ENCODE measurements around the gene NR2C2AP. TPM values are rescaled to one million over a fixed set of nuclear protein-coding genes. Genes with fewer than 3 reads are reported as not detected.

Gene NR2C2AP
- total RNA-seq, 1 donor = 6.2 TPM

GRCh38 chr19:19238126-19238894 is 35.1 kb upstream of the NR2C2AP start:
- no peaks in the 10 kb centered on the region for H3K4me1 ChIP-seq (ENCODE audit: insufficient read depth, low read length)
- no peaks in the 10 kb centered on the region for H4K20me1 ChIP-seq (ENCODE audit: insufficient read depth, low read length)
- peak; percentile 27 for DNase-seq (ENCODE audit: insufficient read length, low spot score, missing footprints)
- TF ChIP-seq CTCF (IDR thresholded peaks at IDR 0.05; ENCODE audit: extremely low read depth, low read depth, low read length) = no peak
- no peak overlapping the region for H2AFZ ChIP-seq (ENCODE audit: low read length)
- no peak overlapping the region for H3K27ac ChIP-seq (ENCODE audit: low read depth, low read length)
- no peak overlapping the region for H3K4me2 ChIP-seq (ENCODE audit: insufficient read depth, low read length)
- no peaks in the 10 kb centered on the region for H3K79me2 ChIP-seq (ENCODE audit: insufficient read depth, low read length)
- no peaks in the 10 kb centered on the region for H3K36me3 ChIP-seq (ENCODE audit: insufficient read depth, low read length)
- no peak overlapping the region for H3K4me3 ChIP-seq (ENCODE audit: insufficient read depth, low read length)
- H3K9me3 ChIP-seq (ENCODE audit: low read depth, low read length) = peaks cover 4% of the 10 kb centered on the region
- no peaks in the 10 kb centered on the region for H3K27me3 ChIP-seq (ENCODE audit: insufficient read depth, low read length)

- Histone ChIP-seq H2AFZ (ENCODE audit: low read length) (no peak overlapping the region), H3K4me1 (ENCODE audit: insufficient read depth, low read length) (no peaks in the 10 kb centered on the region), H4K20me1 (ENCODE audit: insufficient read depth, low read length) (no peaks in the 10 kb centered on the region), H3K4me3 (ENCODE audit: insufficient read depth, low read length) (no peak overlapping the region), H3K27me3 (ENCODE audit: insufficient read depth, low read length) (no peaks in the 10 kb centered on the region), H3K27ac (ENCODE audit: low read depth, low read length) (no peak overlapping the region), H3K79me2 (ENCODE audit: insufficient read depth, low read length) (no peaks in the 10 kb centered on the region), H3K36me3 (ENCODE audit: insufficient read depth, low read length) (no peaks in the 10 kb centered on the region), H3K9me3 (ENCODE audit: low read depth, low read length) (peaks cover 4% of the 10 kb centered on the region), H3K4me2 (ENCODE audit: insufficient read depth, low read length) (no peak overlapping the region)
- no peak for TF ChIP-seq CTCF (IDR thresholded peaks at IDR 0.05; ENCODE audit: extremely low read depth, low read depth, low read length)
- DNase-seq (ENCODE audit: insufficient read length, low spot score, missing footprints) = peak; percentile 2
Observed at GRCh38 chr19:19236173-19236572, 33.0 kb upstream of the NR2C2AP start.

GRCh38 chr19:19234220-19234816 is 31.1 kb upstream of the NR2C2AP start:
- DNase-seq (ENCODE audit: insufficient read length, low spot score, missing footprints) = peak; percentile 64
- Histone ChIP-seq H3K36me3 (ENCODE audit: insufficient read depth, low read length) (no peaks in the 10 kb centered on the region), H2AFZ (ENCODE audit: low read length) (no peak overlapping the region), H3K4me2 (ENCODE audit: insufficient read depth, low read length) (no peak overlapping the region), H3K27ac (ENCODE audit: low read depth, low read length) (no peak overlapping the region), H3K4me1 (ENCODE audit: insufficient read depth, low read length) (no peaks in the 10 kb centered on the region), H4K20me1 (ENCODE audit: insufficient read depth, low read length) (no peaks in the 10 kb centered on the region), H3K9me3 (ENCODE audit: low read depth, low read length) (peaks cover 4% of the 10 kb centered on the region), H3K27me3 (ENCODE audit: insufficient read depth, low read length) (no peaks in the 10 kb centered on the region), H3K4me3 (ENCODE audit: insufficient read depth, low read length) (no peak overlapping the region), H3K79me2 (ENCODE audit: insufficient read depth, low read length) (no peaks in the 10 kb centered on the region)
- no peak for TF ChIP-seq CTCF (IDR thresholded peaks at IDR 0.05; ENCODE audit: extremely low read depth, low read depth, low read length)

- Histone ChIP-seq H3K27ac (ENCODE audit: low read depth, low read length) (no peak overlapping the region), H3K27me3 (ENCODE audit: insufficient read depth, low read length) (no peaks in the 10 kb centered on the region), H3K4me3 (ENCODE audit: insufficient read depth, low read length) (no peak overlapping the region), H3K36me3 (ENCODE audit: insufficient read depth, low read length) (no peaks in the 10 kb centered on the region), H3K4me1 (ENCODE audit: insufficient read depth, low read length) (no peaks in the 10 kb centered on the region), H2AFZ (ENCODE audit: low read length) (no peak overlapping the region), H3K4me2 (ENCODE audit: insufficient read depth, low read length) (no peak overlapping the region), H4K20me1 (ENCODE audit: insufficient read depth, low read length) (no peaks in the 10 kb centered on the region), H3K79me2 (ENCODE audit: insufficient read depth, low read length) (no peaks in the 10 kb centered on the region), H3K9me3 (ENCODE audit: low read depth, low read length) (peaks cover 4% of the 10 kb centered on the region)
- no peak for TF ChIP-seq CTCF (IDR thresholded peaks at IDR 0.05; ENCODE audit: extremely low read depth, low read depth, low read length)
- DNase-seq (ENCODE audit: insufficient read length, low spot score, missing footprints) = peak; percentile 41
Observed at GRCh38 chr19:19232261-19232721, 29.1 kb upstream of the NR2C2AP start.

All from osteoblast (primary cell).